GM18861 (cell line): ENCODE results near the gene GBX2.

Source experiments
- ATAC-seq: cut with Tn5 transposase; IDR thresholded peaks from one replicate; pipeline ENCODE4 v1.9.1; 2021; ENCODE audit not compliant: unreplicated experiment

Gene GBX2

DNA sequence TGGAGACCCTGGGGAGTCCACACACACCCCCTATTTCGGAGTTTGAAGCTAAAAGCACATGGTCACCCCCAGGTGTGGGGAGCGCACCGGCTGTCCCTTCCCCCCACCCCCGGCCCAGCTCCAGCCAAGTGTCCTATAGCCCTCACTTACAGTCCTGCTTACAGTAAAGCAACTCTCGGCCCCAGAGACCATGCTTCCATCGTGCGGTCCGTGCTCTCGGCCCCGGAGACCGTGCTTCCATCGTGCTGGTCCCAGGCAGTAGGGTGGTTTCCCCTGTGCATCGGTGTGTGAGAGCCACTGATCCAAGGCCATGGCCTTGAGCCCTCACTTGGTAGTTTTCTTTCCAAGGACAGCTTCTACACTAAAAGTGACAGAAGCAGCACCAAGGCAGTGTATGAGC is 48.7 kb downstream of the GBX2 start:
- no peak for ATAC-seq

DNA sequence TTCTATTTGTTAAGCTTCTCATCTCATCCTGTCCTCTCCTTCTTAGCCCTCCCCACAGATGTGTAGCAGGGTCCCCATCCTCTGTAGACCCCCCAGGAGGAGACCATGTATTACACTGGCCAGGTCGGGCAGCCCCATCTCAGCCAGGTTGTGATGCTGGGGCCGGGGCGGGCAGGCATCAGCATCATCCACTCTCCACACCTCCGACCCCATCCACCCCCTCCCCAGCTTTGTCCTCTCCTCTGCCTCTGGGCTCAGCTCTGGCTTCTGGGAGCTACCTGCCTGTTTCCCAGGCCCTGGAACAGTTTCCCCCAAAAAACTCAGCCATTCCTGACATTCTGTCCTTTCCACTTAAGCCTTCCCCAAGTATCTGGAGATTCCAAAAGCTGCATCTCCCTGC is 49.2 kb downstream of the GBX2 start:
- no peak for ATAC-seq

DNA sequence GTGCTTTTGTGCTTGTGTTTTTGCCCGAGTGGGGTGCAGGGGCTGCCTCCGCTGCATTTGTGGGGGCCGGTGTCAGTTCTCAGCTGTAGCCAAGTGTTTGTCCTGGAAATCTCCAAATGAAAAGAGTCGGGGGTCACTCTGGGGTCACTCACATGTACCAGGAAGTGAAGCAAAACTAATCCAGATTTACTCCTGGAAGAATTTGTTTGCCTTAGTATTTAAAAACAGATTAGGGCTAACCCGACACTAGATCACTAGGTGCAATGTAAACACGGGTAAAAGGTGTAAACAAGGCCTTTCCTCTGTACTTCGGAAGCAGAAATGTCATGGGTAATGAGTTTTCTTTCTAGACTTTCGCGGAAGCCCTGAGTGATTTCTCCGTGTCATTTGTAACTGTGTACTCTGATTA is 50.3 kb downstream of the GBX2 start:
- no peak for ATAC-seq

DNA sequence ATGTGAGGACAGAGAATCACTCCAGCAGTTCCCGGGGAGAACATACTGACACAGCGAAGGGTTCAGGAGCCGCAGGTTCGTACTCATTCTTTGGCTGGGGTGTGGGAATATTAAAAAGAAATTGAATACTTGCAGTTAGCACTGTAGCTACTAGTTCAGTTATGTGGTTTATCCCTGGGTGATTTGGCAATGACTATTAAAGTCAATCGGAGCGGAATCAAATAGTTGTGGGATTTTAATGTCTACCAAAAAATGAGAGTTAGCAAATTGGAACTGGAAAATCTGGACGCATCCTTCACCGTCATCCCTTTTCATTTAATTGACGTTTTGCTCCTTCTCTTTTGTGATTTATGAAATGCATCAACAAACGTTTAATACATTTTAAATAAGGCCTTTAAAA is 50.8 kb downstream of the GBX2 start:
- no peak for ATAC-seq
